HCT116 (cell line): ENCODE measurements around the gene SPG11. TPM values are rescaled to one million over a fixed set of nuclear protein-coding genes. Genes with fewer than 3 reads are reported as not detected.

Source experiments
- ATAC-seq: fragments of 200-7000 bp; cut with Tn5 transposase; 2 replicates; pipeline ENCODE4 v1.9.1; 2020; ENCODE audit warnings: mild to moderate bottlenecking, moderate library complexity
- BruUV-seq: library from RNA; stranded (reverse); fragments of 400-500 nt; replicated peaks from 2 replicates; lab custom pipeline; 2021; lab: Mats Ljungman, UMichigan
- CTCF ChIA-PET: fragments of 300-600 bp; sonication (Branson Sonifier 250); formaldehyde crosslinking; loops from one replicate; lab custom pipeline; 2021; ENCODE audit warnings: antibody characterized with exemption; lab: Charles Lee
- POLR2A ChIA-PET: fragments of 300-600, 350-600 bp; sonication (Branson Sonifier 250); formaldehyde crosslinking; loops from one replicate; lab custom pipeline; 2021; ENCODE audit warnings: antibody characterized with exemption; lab: Charles Lee
- RAD21 ChIA-PET, 2 experiments: fragments of 300-600 bp; sonication (Branson Sonifier 250); formaldehyde crosslinking; loops; one replicate each; lab custom pipeline; 2023; ENCODE audit warnings: low total read pairs in 2 of 2; ENCODE audit not compliant: uncharacterized antibody in 2 of 2, unreplicated experiment in 2 of 2, low non-redundant PET in 1 of 2; lab: Charles Lee
- DNase-seq: peaks from one replicate; pipeline ENCODE4 v3.0.0-alpha.2; 2010; ENCODE audit warnings: low read depth, low spot score
- H2AFZ ChIP-seq: fragments of 200-600 bp; shearing (Covaris generic), sonication (generic); 2 replicates; pipeline ENCODE4 v1.6.1; 2017; ENCODE audit warnings: low read depth, mixed run types, mixed read lengths, antibody characterized with exemption, low read length; ENCODE audit not compliant: poor library complexity, severe bottlenecking
- H3K27ac ChIP-seq: 2 replicates; pipeline ENCODE4 v1.5.1; 2012; ENCODE audit warnings: low read depth, low read length
- H3K27me3 ChIP-seq: fragments of 200-600 bp; sonication (generic); 2 replicates; pipeline ENCODE4 v1.6.1; 2016; ENCODE audit warnings: mixed run types, low read length, mixed read lengths; ENCODE audit not compliant: insufficient read depth
- H3K36me3 ChIP-seq, 2 experiments: fragments of 200-500 bp in 1 of 2; fragments of 200-600 bp in 1 of 2; sonication (Bioruptor generic) in 1 of 2; sonication (generic) in 1 of 2; 2 replicates each; pipeline versions ENCODE4 v1.5.1 to v1.6.1; 2014 to 2016; ENCODE audit warnings: low read length in 2 of 2, inconsistent platforms in 1 of 2, mixed read lengths in 1 of 2, mixed run types in 1 of 2; ENCODE audit not compliant: insufficient read depth in 2 of 2, control insufficient read depth in 1 of 2
- H3K4me1 ChIP-seq, 2 experiments: fragments of 200-600 bp in 1 of 2; sonication (generic) in 1 of 2; 2 replicates each; pipeline versions ENCODE4 v1.5.1 to v1.6.1; 2012 to 2017; ENCODE audit warnings: low read length in 2 of 2, inconsistent platforms in 1 of 2, mild to moderate bottlenecking in 1 of 2, mixed read lengths in 1 of 2, mixed run types in 1 of 2, moderate library complexity in 1 of 2; ENCODE audit not compliant: insufficient read depth in 2 of 2, control insufficient read depth in 1 of 2
- H3K4me2 ChIP-seq: fragments of 200-600 bp; sonication (generic); 2 replicates; pipeline ENCODE4 v1.6.1; 2017; ENCODE audit warnings: mixed run types, low read length, mixed read lengths
- H3K4me3 ChIP-seq, 2 experiments: fragments of 200-600 bp in 1 of 2; sonication (generic) in 1 of 2; replicated peaks in 1 of 2; 2 replicates each; pipeline ENCODE4 v1.5.1; 2011 to 2016; ENCODE audit warnings: low read length in 2 of 2, control low read depth in 1 of 2, low read depth in 1 of 2, mild to moderate bottlenecking in 1 of 2, mixed read lengths in 1 of 2, mixed run types in 1 of 2
- H3K79me2 ChIP-seq: fragments of 200-600 bp; sonication (generic); 2 replicates; pipeline ENCODE4 v1.6.1; 2017; ENCODE audit warnings: mild to moderate bottlenecking, mixed run types, low read length, moderate library complexity, mixed read lengths; ENCODE audit not compliant: insufficient read depth
- H3K9ac ChIP-seq: fragments of 200-600 bp; sonication (generic); 2 replicates; pipeline ENCODE4 v1.6.1; 2016; ENCODE audit warnings: low read length, mixed read lengths
- H3K9me2 ChIP-seq: fragments of 200-600 bp; sonication (generic), shearing (Covaris generic); 2 replicates; pipeline ENCODE4 v1.6.1; 2017; ENCODE audit warnings: mixed run types, mild to moderate bottlenecking, moderate library complexity; ENCODE audit not compliant: insufficient read depth
- H3K9me3 ChIP-seq, 2 experiments: fragments of 200-500 bp in 1 of 2; fragments of 200-600 bp in 1 of 2; sonication (Bioruptor generic) in 1 of 2; sonication (generic) in 1 of 2; 2 replicates each; pipeline ENCODE4 v1.6.1; 2014 to 2017; ENCODE audit warnings: low read length in 2 of 2, mixed read lengths in 2 of 2, inconsistent platforms in 1 of 2, low read depth in 1 of 2, mild to moderate bottlenecking in 1 of 2, mixed run types in 1 of 2, moderate library complexity in 1 of 2; ENCODE audit not compliant: control insufficient read depth in 1 of 2, insufficient read depth in 1 of 2
- H4K20me1 ChIP-seq: fragments of 200-600 bp; sonication (generic), shearing (Covaris generic); 2 replicates; pipeline ENCODE4 v1.6.1; 2017; ENCODE audit warnings: mixed run types, mild to moderate bottlenecking, moderate library complexity; ENCODE audit not compliant: insufficient read depth
- CEBPB ChIP-seq: IDR thresholded peaks from 2 replicates; pipeline ENCODE4 v1.6.1; 2012; ENCODE audit warnings: low read depth
- ELF1 ChIP-seq: IDR thresholded peaks from 2 replicates; pipeline ENCODE4 v1.6.1; 2012; ENCODE audit warnings: low read depth, borderline replicate concordance
- EZH2 ChIP-seq: fragments of 200-600 bp; sonication (generic); IDR thresholded peaks from 2 replicates; pipeline ENCODE4 v1.6.1; 2017; ENCODE audit warnings: antibody characterized with exemption, mixed run types
- FOSL1 ChIP-seq: IDR thresholded peaks from 2 replicates; pipeline ENCODE4 v1.6.1; 2012; ENCODE audit warnings: low read depth
- JUND ChIP-seq: IDR thresholded peaks from 2 replicates; pipeline ENCODE4 v1.6.1; 2012
- POLR2A ChIP-seq: IDR thresholded peaks from 2 replicates; pipeline ENCODE4 v1.7.0; 2011; ENCODE audit warnings: borderline replicate concordance; ENCODE audit not compliant: insufficient read depth, insufficient read length; ENCODE audit errors: extremely low read depth
- POLR2AphosphoS5 ChIP-seq: IDR thresholded peaks from 2 replicates; pipeline ENCODE4 v1.6.1; 2011; ENCODE audit warnings: mild to moderate bottlenecking, low read depth, low read length, moderate library complexity
- RAD21 ChIP-seq: IDR thresholded peaks from 2 replicates; pipeline ENCODE4 v1.6.1; 2012; ENCODE audit warnings: low read depth, mild to moderate bottlenecking
- SIN3A ChIP-seq: IDR thresholded peaks from 2 replicates; pipeline ENCODE4 v1.6.1; 2012; ENCODE audit warnings: low read depth
- SP1 ChIP-seq: IDR thresholded peaks from 2 replicates; pipeline ENCODE4 v1.6.1; 2012; ENCODE audit warnings: low read depth
- TCF7L2 ChIP-seq: IDR thresholded peaks from 2 replicates; pipeline ENCODE4 v1.7.0; 2011; ENCODE audit warnings: borderline replicate concordance, inconsistent platforms; ENCODE audit not compliant: insufficient read depth, insufficient read length; ENCODE audit errors: extremely low read depth
- YY1 ChIP-seq: IDR thresholded peaks from 2 replicates; pipeline ENCODE4 v1.6.1; 2011; ENCODE audit warnings: low read length, low read depth, moderate library complexity, mild to moderate bottlenecking; ENCODE audit not compliant: insufficient replicate concordance; ENCODE audit errors: extremely low read depth
- ZFX ChIP-seq: fragments of 450-650 bp; IDR thresholded peaks from 2 replicates; pipeline ENCODE4 v1.6.1; 2017
- ZNF274 ChIP-seq: fragments of 200-500 bp; sonication (Bioruptor generic); IDR thresholded peaks from 2 replicates; pipeline ENCODE4 v1.6.1; 2014; ENCODE audit warnings: mild to moderate bottlenecking, low read depth, low read length, inconsistent platforms
- intact Hi-C: fragments of 100-400 bp; cut with micrococcal nuclease; formaldehyde crosslinking; loops from 2 replicates; pipeline ENCODE4 v1.10.0; 2022
- total RNA-seq: library from RNA; stranded (reverse); gene quantifications from one replicate; pipeline ENCODE4 v1.2.1, GENCODE V29; 2021; ENCODE audit not compliant: unreplicated experiment
- TF ChIP-seq, protein P1 (sequence below): IDR thresholded peaks from 2 replicates; pipeline ENCODE4 v1.6.1; 2012
- TF ChIP-seq, protein P2 (sequence below): IDR thresholded peaks from 2 replicates; pipeline ENCODE4 v1.6.1; 2011; ENCODE audit warnings: mild to moderate bottlenecking, low read length, moderate library complexity; ENCODE audit not compliant: insufficient replicate concordance; ENCODE audit errors: extremely low read depth
- TF ChIP-seq, protein P3 (sequence below): IDR thresholded peaks from 2 replicates; pipeline ENCODE4 v1.6.1; 2012

The SPG11 gene
- total RNA-seq, 1 experiment from 2014 or later = 34.8 TPM

DNA sequence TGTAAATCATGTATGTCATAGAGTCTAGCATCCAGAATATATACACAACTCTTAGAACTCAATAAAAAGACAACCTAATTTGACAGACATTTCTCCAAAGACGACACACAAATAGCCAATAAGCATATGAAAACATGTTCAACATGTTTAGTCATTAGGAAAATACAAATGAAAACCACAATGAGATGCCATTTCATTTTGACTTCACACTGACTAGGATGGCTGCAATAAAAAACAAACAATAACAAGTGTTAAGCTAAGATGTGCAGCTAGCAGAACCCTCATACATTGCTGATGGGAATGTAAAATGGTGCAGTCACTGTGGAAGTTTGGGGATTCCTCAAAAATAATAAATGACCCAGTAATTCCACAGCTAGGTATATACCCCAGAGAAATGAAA lies 16.4 kb downstream of the SPG11 start:
- CTCF ChIA-PET = interaction anchor here (1.2 kb wide), 1 partner anchor 16 kb away, joined by 3 read pairs; the partner anchor contains the start of gene SPG11
- H3K9ac ChIP-seq = no peak overlapping the region
- H3K9me2 ChIP-seq = no peaks in the 10 kb centered on the region
- no peaks in the 10 kb centered on the region for H3K4me1 ChIP-seq
- peaks cover 29% of the 10 kb centered on the region for H3K79me2 ChIP-seq
- no TSS peak for BruUV-seq
- no peak overlapping the region for H3K4me2 ChIP-seq
- no peaks in the 10 kb centered on the region; the same call in 1 of the 2 replicates for H4K20me1 ChIP-seq
- no peaks in the 10 kb centered on the region for H3K27me3 ChIP-seq
- no peak for ATAC-seq
- no peak overlapping the region for H3K27ac ChIP-seq
- RAD21 ChIA-PET = no interaction called here
- H3K9me3 ChIP-seq = no peaks in the 10 kb centered on the region
- no peak overlapping the region for H2AFZ ChIP-seq
- no peak for DNase-seq
- H3K36me3 ChIP-seq = peaks cover 19 to 36% of the 10 kb centered on the region in 2 experiments
- H3K4me3 ChIP-seq = no peak overlapping the region
- no peak for TF ChIP-seq TCF7L2
- TF ChIP-seq, protein P1, sequence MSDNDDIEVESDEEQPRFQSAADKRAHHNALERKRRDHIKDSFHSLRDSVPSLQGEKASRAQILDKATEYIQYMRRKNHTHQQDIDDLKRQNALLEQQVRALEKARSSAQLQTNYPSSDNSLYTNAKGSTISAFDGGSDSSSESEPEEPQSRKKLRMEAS = no peak
- TF ChIP-seq SIN3A = no peak
- TF ChIP-seq FOSL1 = no peak
- TF ChIP-seq POLR2A = no peak
- TF ChIP-seq RAD21 = no peak
- no peak for TF ChIP-seq ELF1
- no peak for TF ChIP-seq POLR2AphosphoS5
- TF ChIP-seq ZNF274 = no peak
- no peak for TF ChIP-seq CEBPB
- no peak for TF ChIP-seq ZFX
- POLR2A ChIA-PET = no interaction called here
- intact Hi-C loops = no loop called here

DNA sequence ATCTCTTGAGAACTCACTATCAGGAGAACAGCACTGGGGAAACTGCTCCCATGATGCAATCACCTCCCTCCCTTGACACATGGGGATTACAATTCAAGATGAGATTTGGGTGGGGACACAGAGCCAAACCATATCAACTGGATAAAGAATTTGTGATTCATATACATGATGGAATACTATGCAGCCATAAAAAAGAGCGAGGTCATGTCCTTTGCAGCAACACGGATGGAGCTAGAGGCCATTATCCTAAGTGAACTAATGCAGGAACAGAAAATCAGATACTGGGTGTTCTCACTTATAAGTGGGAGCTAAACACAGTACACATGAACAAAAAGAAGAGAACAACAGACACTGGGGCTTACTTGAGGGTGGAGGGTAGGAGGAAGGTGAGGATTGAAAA lies 17.0 kb downstream of the SPG11 start:
- ChIA-PET POLR2A (no interaction called here), CTCF (no interaction called here), RAD21 (no interaction called here)
- Histone ChIP-seq H2AFZ (no peak overlapping the region), H3K4me2 (no peak overlapping the region), H3K9me2 (no peaks in the 10 kb centered on the region), H3K79me2 (peaks cover 33% of the 10 kb centered on the region), H3K4me3 (no peak overlapping the region), H3K9me3 (no peaks in the 10 kb centered on the region), H3K36me3 (peaks cover 14 to 31% of the 10 kb centered on the region in 2 experiments), H3K27me3 (no peaks in the 10 kb centered on the region), H3K9ac (no peak overlapping the region), H3K27ac (no peak overlapping the region), H4K20me1 (no peaks in the 10 kb centered on the region; the same call in 1 of the 2 replicates), H3K4me1 (no peaks in the 10 kb centered on the region)
- no peak for DNase-seq
- no TSS peak for BruUV-seq
- TF ChIP-seq, protein P1 = no peak
- TF ChIP-seq, protein P2, sequence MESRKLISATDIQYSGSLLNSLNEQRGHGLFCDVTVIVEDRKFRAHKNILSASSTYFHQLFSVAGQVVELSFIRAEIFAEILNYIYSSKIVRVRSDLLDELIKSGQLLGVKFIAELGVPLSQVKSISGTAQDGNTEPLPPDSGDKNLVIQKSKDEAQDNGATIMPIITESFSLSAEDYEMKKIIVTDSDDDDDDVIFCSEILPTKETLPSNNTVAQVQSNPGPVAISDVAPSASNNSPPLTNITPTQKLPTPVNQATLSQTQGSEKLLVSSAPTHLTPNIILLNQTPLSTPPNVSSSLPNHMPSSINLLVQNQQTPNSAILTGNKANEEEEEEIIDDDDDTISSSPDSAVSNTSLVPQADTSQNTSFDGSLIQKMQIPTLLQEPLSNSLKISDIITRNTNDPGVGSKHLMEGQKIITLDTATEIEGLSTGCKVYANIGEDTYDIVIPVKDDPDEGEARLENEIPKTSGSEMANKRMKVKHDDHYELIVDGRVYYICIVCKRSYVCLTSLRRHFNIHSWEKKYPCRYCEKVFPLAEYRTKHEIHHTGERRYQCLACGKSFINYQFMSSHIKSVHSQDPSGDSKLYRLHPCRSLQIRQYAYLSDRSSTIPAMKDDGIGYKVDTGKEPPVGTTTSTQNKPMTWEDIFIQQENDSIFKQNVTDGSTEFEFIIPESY = no peak
- no peak for TF ChIP-seq EZH2
- TF ChIP-seq, protein P3, sequence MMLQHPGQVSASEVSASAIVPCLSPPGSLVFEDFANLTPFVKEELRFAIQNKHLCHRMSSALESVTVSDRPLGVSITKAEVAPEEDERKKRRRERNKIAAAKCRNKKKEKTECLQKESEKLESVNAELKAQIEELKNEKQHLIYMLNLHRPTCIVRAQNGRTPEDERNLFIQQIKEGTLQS = no peak
- TF ChIP-seq CEBPB = no peak
- TF ChIP-seq YY1 = no peak
- no peak for TF ChIP-seq JUND
- TF ChIP-seq SP1 = no peak
- no peak for TF ChIP-seq SIN3A
- ATAC-seq = no peak
- intact Hi-C loops = no loop called here
